GM18519 (cell line): ENCODE data around the gene IDH3A.

Experiments
- ATAC-seq: cut with Tn5 transposase; IDR thresholded peaks from one replicate; pipeline ENCODE4 v1.9.1; 2021; ENCODE audit warnings: mild to moderate bottlenecking, moderate library complexity; ENCODE audit not compliant: unreplicated experiment, low FRiP score

The IDH3A gene

GRCh38 chr15:78200276-78200930 is 51.2 kb downstream of the IDH3A start:
- ATAC-seq, result no peak

- ATAC-seq, result no peak
Observed at GRCh38 chr15:78201281-78202190, 52.4 kb downstream of the IDH3A start.

GRCh38 chr15:78203346-78204225 is 54.4 kb downstream of the IDH3A start:
- no peak for ATAC-seq

GRCh38 chr15:78204351-78205309 is 55.5 kb downstream of the IDH3A start:
- no peak for ATAC-seq

- ATAC-seq, result no peak
Observed at GRCh38 chr15:78205337-78205736, 56.2 kb downstream of the IDH3A start.

- no peak for ATAC-seq
Observed at GRCh38 chr15:78205856-78206255, 56.7 kb downstream of the IDH3A start.

- no peak for ATAC-seq
Observed at GRCh38 chr15:78206326-78207109, 57.4 kb downstream of the IDH3A start.

GRCh38 chr15:78207110-78207458 is 57.9 kb downstream of the IDH3A start:
- no peak for ATAC-seq

- ATAC-seq, result no peak
Observed at GRCh38 chr15:78207641-78208340, 58.6 kb downstream of the IDH3A start.

- no peak for ATAC-seq
Observed at GRCh38 chr15:78208341-78208844, 59.2 kb downstream of the IDH3A start.

GRCh38 chr15:78208887-78209645 is 59.9 kb downstream of the IDH3A start:
- ATAC-seq, result no peak

- ATAC-seq, result no peak
Observed at GRCh38 chr15:78209646-78210348, 60.6 kb downstream of the IDH3A start.

- no peak for ATAC-seq
Observed at GRCh38 chr15:78210349-78210717, 61.2 kb downstream of the IDH3A start.

- ATAC-seq, result no peak
Observed at GRCh38 chr15:78211189-78211921, 62.2 kb downstream of the IDH3A start.

- ATAC-seq, result no peak
Observed at GRCh38 chr15:78212008-78212407, 62.8 kb downstream of the IDH3A start.
